GM19467 (cell line): ENCODE data around the gene TMEM181.
"Not testable (repeated sequence)": the region's sequence is repeated elsewhere in the genome, so short reads cannot be mapped to it uniquely, and the experiment has no call there.

ENCODE experiments used
- ATAC-seq: cut with Tn5 transposase; IDR thresholded peaks from one replicate; pipeline ENCODE4 v1.9.1; 2021; ENCODE audit warnings: mild to moderate bottlenecking, moderate library complexity; ENCODE audit not compliant: unreplicated experiment

Gene TMEM181

DNA sequence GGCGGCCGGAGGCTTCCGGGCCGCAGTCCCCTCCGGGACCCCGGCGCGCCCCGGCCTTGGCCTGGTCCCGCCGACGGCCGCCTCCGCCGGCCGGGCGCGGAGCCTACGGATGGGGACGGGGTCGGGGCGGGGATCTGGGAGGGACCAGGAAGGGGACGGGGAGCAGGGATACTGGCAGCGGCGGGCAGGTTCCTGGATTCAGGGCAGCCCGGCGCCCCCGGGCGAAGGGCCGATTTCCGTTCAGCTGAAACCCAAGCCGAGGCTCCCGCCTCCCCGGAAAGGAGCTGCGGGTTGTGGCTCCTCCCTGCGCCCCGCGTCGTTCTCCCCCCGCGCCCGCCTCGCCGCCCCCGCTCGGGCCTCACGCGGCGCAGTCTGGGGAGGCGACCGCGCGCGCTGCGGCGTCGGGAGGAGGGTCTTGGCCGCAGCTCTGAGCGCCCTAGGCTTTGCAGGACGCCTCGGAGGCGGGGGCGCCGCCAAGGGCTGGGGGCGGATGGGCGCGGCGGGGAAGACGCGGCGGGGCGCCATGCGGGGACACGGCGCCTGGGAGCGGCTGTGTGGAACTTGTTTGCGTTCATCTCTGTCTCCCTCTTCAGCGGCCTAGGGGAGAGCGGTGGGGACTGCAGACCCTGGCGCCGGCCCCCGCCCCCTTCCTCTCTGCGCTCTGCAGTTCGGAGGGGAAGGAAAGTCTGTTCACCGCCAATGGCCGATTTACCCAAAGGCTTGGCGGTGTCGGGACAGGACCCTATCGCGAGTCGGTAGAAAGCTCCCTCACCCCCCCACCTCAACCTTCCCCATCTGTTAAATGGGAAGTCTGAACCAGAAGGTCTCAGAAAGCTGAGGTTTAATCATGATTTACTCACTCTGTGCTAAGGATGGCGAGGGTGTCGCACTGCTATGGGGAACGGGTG lies 22.7 kb upstream of the TMEM181 start:
- no peak for ATAC-seq

DNA sequence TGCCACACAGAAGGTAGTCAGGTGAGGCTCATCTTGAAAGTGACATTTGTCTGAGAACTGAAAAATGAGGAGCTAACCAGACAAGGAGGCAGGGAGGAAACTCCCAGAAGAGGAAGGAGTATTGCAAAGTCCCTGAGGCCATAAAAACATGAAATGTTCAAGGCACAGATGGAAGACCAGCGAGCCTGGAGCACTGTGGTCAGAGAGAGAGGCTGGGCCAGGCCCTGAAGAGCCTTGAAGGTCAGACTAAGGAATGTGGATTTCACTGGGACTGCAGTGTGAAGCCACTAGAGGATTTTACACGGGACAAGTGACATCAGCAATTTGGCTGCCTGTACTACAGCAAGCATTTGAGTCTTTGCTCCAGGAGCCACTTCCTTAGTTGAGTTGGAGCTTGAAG lies 21.1 kb upstream of the TMEM181 start:
- no peak for ATAC-seq

DNA sequence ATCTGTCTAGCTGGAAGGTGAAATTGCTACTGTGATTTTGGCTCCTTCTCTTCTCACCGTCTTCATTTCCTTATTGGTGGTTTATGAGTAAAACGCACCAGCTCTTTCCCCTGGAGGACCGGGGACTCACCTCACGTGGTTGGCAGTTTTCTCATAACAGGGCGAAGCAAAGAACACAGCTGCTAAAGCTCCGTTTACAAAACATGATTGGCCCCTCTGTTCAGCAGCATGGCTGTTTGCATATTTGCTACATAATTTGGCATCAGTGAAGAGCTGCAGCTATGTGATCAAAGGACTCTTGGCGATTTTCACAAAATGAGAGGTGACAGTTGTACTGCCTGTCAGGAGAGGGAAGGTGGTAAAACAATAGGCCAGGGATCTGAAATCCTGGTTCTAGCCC lies 20.5 kb upstream of the TMEM181 start:
- no peak for ATAC-seq

DNA sequence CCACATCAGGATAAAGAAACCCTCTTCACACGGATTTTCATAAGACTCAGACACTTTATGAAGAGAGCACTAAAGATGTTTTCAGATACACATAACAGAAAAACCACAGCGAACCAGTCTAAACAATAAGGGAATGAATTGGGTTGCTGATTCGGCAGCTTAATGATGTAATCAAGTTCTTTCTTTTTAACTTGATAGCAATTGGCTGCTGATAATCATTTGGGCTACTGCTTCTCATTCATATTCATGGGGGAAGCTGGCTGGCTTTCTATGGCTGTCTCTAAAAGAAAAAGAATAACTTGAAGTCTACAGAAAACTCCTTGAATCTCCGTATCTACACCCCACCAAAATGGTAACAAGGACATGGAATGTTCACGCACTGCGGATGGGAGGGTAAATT lies 20.0 kb upstream of the TMEM181 start:
- no peak for ATAC-seq

DNA sequence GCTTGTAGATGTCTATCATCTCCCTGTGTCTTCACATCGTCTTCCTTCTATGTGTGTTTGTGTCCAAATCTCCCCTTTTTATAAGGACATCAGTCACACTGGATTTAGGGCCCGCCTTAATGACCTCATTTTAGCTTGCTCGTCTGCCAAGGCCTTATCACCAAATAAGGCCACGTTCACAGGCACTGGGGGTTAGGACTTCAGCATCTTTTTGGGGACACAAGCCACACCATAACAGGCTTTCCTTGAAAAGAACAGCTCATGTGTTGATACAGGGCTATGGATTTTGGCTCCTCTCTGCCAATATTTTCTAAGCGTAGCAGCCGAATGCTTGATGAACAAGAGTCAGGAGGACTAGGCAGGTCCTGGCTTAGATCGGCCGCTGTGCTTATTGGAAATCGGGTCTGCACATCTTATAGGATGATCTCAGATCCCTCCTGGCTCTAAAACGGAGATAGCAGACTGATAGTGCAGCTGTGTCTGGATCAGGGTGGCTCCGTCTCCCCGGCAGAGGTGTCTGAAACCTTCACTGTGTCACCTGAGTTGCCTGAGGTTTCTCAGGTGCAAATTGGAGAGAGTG lies 16.2 kb upstream of the TMEM181 start:
- no peak for ATAC-seq

DNA sequence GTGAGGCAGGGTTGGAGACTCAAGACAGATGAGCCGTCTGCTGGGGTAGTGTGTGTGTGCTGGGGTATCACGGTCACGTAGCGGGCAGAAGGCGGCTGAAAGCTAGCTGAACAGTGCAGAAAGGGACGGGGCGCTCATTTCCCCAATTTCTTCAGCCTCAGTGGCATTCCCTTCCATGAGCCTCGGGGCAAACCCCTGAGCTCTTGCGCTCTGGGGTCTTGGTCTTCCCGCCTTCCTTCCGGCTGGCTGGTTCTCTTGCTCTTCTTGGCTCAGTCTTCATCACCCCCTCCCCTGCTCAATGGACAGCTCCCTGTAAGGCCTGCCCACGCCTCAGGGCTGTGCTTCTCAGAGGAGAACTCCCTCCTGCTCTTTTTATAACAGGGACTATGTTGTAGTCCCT lies 15.5 kb upstream of the TMEM181 start:
- ATAC-seq: no peak

DNA sequence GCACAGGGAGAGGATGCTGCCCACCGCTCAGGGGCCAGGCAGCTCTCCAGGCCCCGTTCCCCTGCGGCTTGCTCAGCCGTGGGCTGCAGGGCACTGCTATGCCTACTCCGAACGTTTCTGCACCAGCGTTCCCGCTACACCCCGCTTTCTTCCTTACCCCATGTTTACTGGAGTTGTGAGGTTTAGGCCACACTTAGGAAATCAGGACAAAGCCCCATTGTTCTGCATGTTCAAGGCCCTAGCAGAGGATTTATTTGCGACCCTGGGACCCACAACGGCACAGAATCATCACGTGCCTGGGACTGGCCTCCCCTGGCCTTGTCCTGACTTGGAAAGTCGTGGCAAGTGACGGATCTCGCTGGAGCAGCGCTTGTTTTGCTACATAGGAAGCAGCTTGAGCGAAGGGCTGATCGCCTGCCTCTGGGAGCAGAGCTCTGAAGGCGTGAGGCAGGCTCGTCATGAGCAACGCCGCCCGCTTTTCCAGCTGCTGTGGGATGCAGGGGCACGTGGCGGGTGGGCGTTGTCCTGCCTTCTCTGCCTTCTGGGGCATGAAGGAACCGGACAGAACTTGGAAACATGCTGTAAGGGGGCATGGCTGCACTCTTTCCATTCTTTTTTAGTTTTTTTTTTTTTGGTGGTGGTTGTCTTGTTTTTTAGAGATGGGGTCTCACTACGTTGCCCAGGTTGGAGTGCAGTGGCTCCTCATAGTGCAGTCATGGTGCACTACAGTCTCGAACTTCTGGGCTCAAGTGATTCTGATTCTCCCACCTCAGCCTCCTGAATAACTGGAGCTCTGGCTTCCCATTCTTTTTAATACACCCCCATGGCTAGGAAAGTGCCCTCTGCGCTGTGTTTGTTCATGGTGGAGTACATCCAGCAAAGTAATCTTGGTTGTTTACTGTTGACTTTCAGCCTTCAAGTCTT lies 14.6 kb upstream of the TMEM181 start:
- no peak for ATAC-seq

DNA sequence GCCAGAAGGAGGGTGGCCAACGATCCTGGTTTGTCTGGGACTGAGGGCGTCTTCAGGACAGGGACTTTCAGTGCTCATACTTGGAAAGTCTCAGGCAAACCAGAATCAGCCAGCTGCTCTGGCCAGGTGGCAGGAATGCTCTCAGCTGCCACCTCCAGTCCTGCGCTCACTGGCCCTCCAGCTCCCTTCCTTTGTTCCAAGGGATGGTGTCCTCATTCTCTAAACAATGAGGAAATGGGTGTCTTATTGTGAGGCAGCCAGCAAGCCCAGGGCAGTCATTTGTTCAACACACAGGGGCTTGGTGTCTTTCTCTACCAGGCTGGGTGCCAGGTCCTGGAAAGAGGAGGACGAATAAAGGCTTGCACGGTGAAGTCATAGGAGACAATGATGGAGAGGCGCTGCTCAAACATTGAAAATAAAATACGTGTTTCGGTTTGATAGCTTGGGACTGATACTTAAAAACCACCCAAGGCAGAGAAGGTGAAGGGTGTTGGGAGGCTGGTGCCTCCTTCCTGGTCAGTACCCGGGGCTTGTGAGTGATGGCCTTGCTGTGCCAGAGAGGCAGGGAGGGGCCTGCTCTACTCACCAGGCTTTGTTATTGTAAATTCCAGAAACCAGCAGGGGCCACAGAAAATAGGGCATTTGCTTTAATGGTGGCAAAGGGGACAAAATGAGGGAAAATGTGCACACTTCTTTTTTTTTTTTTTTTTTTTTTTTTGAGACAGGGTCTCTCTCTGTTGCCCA lies 11.3 kb upstream of the TMEM181 start:
- no peak for ATAC-seq

DNA sequence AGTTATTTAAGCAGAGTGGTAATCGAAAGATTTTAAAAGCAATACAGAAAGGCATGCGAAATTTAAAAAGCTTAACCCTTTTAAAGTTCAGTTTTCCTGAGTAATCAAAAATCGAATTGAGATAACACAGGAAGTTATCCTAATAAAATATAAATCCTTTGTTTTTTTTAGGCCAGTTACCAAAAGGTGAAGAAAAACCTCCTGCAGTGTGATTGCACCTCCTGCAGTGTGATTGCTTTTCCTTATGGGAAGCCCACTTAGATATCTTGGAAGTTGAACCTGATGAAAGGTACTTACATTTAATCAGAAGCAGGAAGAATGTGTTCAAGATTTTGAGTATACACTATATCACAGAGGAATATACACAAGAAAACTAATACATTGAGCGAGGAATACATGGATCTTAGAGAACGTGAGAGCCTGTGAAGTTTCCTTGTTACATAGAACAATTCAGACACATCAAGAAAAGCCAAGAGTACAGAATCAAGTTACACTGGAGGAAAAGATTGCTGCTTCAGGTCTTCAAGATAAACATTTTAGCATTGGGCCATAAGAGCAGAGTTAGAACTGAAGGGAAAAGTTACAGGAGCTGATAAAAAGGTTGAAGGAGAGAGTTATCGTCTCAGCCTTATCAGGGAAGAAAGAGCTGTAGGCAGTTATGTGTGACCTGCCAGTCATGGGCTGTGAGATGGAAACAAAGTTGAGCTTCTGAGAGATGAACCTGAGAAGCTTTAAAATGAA lies 7.7 kb upstream of the TMEM181 start:
- no peak for ATAC-seq

DNA sequence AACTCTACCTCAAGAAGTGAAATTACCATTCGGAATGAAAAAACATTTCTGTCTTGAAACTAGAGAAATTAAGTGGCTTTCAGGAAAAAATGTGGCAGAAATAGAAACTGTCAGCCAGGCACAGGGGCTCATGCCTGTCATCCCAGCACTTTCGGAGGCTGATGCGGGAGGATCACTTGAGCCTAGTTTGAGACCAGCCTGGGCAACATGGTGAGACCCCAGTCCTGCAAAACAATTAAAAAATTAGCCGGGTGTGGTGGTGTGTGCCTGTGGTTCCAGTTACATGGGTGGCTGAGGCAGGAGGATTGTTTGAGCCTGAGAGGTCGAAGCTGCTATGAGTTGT lies 7.1 kb upstream of the TMEM181 start:
- no peak for ATAC-seq

DNA sequence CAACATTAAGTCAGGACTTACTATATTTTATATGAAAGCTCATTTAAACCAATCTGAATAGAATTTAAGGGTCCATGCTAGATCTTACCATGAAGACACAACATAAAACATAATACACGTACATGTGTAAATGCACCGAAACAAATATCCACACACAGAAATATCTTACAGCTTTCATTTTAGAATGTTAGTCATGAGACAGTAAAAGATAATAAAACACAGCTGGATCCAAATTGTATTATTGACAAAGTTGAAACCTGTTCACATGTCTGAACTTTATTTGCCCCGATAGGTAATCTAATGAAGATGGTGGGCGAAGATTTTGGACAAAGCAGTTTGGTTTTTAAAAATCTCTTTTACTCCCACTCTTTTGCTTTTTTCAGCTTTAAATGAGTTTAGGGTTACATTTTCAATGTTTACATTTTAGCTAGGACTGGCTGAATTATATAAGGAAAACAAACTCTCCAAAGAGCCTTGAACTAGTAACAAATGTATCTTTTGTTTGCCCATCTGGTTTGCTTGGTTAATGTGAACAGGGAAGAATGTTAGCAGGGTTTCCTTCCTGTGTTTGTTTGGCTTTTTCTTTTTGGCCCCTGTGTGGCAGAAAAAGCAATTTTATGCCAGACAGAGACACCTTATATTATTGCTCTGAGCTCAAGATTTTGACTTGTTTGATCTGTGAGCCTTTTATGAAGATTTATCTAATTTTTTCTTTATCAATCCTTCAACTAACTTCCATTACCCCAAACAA lies 5.1 kb upstream of the TMEM181 start:
- ATAC-seq: no peak

DNA sequence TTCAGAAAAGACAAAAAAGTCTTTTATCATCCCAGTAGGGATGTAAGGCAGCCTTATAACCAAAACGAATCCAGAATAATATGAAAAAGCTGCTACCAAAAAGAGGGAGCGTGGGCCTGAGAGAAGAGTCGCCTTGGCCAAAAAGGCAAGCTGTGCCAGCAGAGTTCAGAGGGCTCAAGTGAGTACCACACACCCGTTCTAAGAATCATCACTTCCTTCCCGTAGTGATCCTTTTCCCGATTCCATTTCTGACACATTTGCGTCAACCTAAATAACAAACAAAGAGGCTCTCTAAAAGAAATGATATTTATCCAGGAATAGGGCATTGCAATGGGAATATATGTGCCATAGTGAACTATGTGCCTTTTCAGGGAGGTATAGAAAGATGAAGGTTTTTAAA lies 3.8 kb upstream of the TMEM181 start:
- ATAC-seq: no peak

DNA sequence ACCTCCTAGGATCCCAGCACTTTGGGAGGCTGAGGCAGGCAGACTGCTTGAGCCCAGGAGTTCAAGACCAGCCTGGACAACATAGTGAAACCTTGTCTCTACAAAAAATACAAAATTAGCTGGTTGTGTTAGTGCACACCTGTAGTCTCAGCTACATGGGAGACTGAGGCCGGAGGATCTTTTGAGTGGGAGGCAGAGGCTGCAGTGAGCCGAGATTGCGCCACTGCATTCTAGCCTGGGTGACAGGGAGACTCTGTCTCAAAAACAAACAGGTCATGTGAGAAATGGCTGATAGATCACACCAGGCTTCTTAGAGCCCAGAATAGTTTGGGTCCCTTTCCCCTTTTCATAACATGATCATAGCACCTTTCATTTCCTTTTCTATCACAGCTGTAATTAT lies 2.8 kb upstream of the TMEM181 start:
- ATAC-seq: not testable (repeated sequence)

DNA sequence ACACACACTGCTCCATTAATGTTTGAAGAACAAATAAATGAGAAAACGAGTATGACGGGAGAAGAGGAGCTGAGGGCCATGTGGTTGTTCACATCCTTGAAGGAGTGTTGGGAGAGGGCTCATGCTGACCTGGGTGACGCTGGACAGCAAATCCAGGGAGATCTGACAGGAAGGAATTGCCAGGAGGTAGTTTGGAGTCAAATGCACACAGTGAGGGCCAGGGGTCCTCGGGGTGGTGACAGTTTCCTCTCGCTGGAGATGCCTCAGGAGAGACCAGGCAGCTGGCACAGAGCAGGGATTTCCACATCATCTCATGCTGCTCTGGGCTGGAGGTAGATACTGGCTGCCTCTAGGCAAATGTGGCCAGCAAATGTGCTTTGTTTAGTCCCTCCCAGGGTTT lies 2.0 kb upstream of the TMEM181 start:
- no peak for ATAC-seq

DNA sequence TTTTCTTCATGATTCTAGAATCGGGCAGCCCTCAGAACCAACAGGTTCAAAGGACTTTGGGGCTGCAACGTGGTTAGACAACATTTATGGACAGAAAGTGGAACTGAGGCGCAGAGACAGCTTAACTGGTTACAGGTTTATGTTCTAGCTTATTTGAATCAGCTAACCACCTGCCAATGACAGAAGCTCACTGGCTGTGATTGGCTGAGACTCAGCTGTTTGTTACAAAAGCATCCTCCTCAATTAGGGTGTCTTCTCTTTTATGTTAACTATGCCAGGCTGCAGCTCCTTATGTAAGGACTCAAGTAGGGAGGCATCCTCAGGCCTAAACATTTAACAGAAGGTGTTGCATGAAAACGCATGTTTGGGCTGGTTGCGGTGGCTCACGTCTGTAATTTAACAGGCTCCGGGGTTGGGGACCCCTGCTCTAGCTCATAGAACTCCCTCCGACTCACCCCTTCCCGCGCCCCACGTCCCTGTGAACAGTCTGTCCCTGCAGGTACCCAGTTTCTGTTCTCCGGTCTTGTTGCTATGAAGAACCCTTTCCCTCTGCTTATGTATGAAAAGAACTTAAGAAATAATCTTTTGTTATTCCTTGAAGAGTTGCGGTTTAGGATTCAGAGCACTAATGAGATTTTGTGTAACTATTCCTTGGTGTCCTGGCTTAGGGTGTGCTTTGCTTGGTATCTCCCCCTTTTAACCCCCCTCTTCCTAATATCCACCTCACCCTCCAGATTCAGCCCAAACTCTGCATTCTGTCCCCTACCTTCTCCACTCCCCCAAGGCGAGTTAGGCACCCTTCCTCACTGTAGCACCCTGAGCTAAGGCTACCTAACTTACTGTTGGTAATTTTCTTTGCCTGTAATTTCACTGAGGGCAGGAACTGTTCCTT lies 1.2 kb upstream of the TMEM181 start:
- ATAC-seq: no peak

DNA sequence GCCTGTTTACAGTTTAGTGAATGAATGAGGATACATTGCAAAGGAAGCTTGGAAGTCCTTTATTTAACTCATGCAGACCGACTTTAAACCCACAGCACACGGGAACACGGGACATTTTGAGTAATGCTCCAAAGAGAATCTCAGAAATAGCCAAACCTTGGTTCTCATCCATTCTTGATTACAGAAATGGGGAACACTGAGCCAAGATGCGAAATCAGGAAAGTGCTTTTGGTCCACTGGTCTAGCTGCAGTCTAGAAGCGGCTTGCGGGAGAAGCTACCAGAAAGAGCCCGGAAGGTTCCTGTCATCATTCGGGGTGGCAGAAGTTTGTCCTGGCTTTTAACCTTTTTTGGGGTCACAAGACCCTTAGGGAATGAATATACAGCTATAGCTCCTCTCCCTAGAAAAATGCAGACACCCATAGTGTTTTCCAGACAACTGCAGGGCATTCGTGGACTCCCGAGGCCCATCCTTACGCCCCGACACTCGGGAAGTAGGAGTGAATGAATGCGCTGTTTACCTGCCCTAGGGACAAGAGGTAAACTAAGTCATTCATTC lies 475 bp upstream of the TMEM181 start:
- no peak for ATAC-seq

DNA sequence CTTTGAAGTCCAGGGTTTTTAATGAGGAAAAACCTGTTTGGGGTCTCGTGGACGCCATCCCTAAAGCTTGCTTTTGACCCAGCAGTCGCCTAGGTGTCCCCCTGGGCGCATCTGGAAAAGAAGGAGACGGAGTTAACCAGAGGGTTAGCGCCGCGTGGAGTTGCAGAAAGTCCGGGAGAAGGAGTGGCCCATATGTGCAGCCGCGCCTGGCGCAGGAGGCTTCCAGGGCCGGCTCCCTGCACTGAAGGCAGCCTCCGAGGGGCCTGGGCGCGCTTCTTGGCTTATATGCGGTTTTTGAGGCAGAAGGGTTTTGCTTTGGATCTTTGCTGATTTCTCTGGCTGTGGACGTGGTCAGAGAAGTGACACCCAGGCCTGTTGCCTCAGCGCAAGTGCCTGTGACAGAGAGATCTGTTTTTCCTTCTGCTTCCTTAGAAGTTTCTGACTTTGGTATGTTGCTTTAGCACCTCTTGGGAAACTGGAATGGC lies 987 bp downstream of the TMEM181 start:
- no peak for ATAC-seq

DNA sequence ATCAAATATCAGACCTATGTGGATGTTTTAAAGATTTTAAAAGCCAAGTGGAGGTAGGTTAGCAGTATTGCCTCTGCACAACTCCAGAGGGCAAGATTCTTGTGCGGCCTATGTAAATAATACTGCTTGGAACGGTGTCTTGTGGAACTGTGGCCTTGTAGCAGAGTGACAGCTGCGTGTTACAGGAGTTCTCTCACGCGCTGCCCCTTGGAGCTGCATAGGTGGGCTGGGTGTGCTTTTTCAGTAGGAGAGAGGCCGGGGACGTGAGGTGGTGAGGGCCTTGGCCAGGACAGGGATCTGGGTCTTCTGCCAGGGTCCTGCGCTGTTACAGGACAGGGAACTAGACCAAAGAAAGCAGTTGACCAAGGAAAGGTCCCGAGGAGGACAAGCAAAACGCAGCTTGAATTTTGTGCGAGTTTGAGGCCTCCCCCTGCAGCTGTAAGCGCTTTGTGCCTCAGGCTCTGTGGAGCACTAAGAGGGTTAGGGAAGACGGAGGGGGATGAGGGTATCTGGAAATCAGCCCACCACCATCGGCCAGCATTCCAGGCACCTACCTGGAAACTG lies 1.5 kb downstream of the TMEM181 start:
- no peak for ATAC-seq
